ENCODE measurements around the gene SHB.

- no peak for TF ChIP-seq CTCF (optimal IDR thresholded peaks at IDR 0.05 in 1 of 3, IDR thresholded peaks at IDR 0.05 in 1 of 3, conservative IDR thresholded peaks at IDR 0.05 in 1 of 3; ENCODE audit: extremely low read depth in 1 of 3, insufficient read depth in 2 of 3, low read length in 3 of 3)
- no peak for TF ChIP-seq EZH2 (IDR thresholded peaks at IDR 0.05; ENCODE audit: low read length)
Observed at GRCh38 chr9:38083858-38084555, 15.0 kb upstream of the SHB start.
